NAMALWA (cell line): ENCODE measurements around the gene MAML2.
A peak's percentile ranks its signal among the peaks of the same experiment; 100 is the strongest.
"Not testable (repeated sequence)": the region's sequence is repeated elsewhere in the genome, so short reads cannot be mapped to it uniquely, and the experiment has no call there.

Experiments used
- DNase-seq: peaks from one replicate; pipeline ENCODE4 v3.0.0-alpha.2; 2015; ENCODE audit warnings: low spot score

The MAML2 gene

DNA sequence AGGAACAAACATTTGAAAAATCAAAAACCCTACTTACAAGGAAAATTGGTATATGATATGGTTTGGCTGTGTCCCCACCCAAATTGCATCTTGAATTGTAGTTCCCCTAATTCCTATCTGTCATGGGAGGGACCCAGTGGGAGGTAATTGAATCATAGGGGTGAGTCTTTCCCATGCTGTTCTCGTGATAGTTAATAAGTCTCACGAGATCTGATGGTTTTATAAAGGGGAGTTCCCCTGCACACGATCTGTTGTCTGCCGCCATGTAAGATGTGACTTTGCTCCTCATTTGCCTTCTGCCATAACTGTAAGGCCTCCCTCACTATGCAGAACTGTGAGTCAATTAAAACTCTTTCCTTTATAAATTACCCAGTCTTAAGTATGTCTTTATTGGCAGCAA, 74.5 kb downstream of the MAML2 start:
- not testable (repeated sequence) for DNase-seq

DNA sequence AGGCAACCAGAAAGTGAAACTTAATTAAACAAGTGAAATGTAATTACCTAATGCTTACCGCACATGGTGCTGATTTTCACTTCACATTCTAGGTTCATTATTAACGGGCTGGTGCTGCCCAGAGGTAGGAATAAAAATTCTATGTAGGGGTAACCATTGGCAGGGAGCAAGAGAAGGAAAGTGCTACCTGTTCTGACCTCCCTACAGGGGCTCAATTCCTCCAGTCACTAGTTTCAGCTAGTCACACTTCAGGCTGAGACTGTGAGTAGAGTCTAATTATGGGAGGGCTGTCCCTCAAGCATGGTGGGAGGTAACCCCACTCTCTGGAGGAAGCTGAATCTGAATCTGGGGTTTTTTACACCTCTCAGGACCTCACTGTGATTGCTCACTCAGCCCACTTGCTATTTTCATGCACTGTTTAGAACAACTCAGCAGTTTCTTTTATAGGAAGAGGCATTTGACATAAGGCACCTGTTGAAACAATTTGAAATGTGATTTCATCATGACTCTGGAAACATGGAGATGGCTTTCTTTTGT, 75.4 kb downstream of the MAML2 start:
- peak; percentile 44 for DNase-seq

DNA sequence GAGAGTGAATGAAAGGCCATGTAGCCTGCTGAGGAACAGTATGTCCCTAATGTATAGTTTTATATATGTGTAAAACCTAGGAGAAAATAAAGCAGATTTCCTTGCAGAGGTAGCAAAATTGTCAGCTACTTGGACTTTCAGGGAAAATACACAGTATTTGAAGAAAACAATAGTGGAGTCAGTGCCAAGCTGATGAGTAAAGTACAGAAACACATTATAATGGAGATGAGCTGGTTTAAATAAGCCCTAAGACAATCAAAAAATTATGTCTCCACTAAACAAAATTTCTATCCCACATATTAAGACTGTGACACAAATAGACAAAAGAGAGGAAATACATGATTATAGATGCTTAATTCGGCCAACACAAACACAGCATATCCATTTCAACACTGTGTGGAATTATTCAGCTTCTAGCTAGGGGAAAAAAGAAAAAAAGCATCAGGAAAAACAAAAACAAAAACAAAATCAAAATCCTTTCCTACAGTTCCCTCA, 75.9 kb downstream of the MAML2 start:
- no peak for DNase-seq

DNA sequence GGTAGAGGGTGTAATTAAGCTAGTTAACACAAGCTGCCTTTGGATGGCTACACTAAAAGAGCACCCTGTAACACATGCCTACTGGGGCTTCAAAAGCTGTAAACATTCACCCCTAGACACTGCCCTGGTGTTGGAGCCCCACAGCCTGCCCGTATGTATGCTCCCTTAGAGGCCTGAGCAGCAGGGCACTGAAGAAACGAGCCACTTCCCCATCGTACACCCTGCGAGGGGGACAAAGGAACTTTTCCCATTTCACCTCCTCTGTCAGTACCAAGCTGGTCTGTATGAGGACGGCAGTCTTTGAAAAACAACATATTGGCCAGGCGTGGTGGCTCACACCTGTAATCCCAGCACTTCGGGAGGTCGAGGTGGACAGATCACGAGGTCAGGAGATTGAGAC, 77.0 kb downstream of the MAML2 start:
- no peak for DNase-seq

DNA sequence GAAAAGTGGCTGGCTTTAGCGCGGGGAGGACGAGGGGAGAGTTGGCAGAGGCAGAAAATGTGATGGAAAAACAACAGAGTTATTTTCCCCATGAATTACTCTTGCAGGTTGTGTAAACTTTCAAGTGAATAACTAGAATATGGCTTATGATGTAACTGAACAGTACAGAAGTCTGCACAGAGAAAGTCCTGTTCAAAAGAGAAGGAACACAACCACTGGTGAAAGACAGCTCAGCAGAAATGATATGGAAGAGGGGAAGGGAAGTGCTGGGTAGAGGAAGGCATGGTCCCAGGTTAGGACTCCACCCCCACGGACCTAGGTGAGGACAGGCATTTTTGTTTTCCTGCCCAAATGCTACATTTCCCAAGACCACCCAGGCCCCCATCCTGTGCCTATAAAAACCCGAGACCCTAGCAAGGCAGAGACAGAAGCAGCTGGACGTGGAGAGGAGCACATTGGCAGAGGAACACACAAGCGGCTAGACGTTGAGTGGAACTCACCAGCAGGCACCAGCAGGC, 77.7 kb downstream of the MAML2 start:
- no peak for DNase-seq

DNA sequence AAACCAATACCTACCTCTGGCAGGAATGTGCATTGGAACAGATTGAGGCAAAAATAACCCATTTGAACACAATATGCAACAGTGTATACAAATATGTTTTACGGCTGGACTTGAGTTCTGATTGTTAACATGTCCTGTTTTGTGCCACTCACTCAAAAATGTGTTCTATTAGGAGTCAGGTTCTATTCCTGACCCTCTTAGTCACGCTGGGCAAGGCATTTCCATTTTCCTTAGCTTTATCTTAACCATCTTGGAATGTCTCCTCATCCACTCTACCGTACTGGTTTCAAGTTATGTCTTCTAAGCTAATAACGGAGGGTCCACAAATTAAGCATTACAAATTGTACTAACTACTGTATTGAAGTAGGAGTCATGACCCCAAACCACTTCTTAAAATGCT, 78.6 kb downstream of the MAML2 start:
- no peak for DNase-seq

DNA sequence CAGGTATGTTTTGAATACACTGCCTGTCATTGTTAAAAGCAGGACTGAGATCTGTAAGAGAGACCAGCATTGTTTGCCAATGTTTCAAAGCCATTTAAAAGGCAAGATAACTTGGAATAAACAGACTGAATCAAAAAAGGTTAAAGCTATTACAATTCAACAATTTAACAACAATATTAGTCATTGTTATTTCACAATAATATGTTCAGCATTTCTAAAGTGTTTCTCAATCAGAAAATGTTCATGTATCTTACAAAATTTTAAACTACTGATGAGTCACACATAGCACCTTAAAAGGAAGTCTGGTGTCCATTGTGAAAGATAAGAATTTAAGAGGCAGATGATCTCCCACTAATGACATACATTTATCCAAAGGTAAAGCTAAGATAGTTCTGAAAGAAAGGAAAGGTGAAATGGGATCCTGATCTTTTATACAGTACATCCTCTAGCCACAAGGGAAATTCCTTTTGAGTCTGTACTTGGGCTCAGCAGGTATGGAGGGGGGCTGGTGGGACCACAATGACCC, 79.7 kb downstream of the MAML2 start:
- no peak for DNase-seq

DNA sequence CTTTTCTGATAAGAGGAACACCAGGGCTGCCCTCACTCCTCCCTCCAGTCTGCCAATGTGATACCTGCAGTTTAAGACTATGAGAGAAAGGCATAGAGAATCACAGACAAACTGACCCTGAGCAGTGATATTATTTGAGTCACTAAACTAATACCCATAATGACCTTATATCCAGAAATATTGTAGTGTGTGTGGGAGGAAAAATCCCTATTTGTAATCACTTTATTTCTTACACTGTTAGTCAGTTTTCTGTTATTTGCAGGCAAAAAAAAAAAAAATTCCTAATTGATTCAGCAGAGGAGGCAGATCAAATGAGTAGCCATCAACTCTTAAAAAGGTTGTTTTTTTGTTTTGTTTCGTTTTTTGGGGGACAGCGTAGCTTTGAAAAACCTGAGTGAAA, 82.5 kb downstream of the MAML2 start:
- no peak for DNase-seq

DNA sequence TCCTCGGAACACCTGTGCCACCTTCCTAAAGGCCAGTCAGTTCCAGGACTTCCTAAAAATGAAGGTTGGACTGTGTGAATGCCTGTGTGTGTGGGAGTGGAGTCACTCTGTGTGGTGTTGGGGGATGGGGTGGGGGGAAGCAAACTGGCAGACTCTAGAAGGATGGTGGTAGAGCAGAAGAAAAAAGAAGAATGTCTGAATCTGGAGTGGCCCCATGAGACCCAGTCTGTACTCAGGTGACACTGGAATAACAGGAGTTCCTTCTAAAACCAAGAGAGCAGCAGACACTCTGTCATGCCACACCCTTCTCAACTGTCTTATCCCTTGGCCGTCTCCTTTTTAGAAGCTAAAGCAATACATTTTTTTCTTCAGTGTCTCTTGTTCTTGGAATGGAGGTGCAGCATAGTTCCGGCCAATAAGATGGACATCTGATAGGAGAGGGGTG, 82.9 kb downstream of the MAML2 start:
- DNase-seq = no peak

DNA sequence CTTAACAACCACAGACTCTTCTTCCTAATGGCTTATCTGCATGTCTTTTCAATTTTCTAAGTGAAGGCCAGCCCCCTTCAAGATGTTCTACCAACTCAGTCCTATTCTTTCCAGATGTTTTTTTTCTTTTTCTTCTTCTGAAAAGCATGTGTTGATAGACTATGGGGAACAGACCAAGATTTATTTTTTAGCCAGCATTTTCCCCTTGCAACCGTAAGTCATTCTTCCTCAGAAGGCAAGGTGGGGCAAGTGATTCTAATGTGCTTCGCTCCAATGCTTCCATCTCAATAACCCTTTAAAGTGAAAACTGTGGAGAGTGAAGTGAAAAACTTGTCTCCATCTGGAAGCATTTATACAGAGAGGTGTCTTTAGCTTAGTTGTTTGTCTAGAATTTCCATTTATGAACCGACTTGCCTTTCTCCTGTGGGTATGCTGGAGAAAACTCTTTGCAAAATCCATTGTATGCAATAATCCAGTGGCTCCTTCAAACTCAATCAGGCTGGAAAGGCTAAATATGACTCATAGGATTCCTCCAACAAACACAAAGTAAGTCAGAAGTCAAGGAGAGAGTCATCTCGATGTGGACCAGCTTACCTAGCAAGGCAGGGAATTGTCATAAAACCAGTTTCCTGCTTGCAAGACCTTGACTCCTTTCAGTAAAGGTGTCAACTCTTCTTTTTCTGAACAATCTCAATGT, 83.7 kb downstream of the MAML2 start:
- peak; percentile 35 for DNase-seq

DNA sequence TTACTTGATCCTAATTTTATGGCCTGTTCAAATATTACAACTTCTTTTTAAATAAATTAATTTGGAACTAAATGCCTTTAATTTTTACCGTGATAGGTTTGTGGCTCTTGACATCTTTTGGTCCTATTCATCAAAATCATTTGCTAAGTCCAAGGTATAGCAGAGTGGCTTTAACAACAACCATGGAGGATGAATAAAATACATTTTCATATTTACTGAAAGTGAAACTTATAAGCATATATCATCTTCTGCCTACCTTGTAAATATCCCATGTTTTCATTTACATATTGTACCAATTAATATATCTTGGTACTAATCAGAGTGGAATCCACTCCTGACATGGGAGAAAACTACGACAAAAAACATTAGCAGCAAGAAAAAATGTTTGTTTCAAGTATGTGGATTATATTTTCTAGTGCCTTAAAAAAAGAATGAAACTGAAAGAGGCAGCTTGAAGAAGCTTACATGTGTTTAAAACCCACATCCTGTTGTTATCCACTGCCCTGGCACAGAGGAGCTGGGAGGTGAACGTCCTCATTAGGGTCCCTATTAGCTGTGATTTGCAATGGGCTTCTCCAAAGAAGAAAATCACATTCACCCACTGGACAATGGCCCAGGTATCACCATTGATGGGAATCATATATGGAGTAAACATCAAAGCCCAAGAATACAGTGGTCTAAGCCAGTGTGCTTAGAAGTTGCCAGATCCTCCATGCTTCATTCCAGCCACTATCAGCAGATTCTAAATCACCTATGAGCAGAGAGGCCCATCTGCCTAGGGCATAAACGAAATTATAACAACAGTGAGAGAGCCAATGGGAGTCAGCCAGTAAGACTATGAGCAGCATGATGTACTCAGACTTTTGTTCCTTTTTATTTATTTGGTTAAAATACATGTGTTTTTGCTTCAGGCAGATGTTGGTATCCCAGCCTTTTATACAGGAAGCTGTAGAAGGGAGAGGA, 84.7 kb downstream of the MAML2 start:
- peak; percentile 83 for DNase-seq

DNA sequence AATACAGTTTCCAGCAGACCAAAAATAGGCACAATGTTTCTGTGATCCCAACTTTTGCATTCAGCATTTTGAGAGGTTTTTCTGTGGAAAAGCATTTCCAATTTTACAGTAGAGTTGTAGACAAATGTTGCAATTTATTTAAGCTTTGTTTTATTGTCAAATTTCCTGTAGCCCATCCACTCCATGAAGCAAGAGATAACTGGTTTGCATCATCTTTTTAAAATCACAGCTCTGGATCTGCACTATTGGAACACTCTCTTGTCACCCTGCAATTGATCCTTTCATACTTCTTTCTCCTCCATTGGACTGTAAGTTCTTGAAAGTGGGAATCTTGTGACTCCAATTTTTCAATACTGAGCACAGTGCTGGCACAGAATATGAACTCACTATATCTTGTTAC, 86.0 kb downstream of the MAML2 start:
- peak; percentile 34 for DNase-seq

DNA sequence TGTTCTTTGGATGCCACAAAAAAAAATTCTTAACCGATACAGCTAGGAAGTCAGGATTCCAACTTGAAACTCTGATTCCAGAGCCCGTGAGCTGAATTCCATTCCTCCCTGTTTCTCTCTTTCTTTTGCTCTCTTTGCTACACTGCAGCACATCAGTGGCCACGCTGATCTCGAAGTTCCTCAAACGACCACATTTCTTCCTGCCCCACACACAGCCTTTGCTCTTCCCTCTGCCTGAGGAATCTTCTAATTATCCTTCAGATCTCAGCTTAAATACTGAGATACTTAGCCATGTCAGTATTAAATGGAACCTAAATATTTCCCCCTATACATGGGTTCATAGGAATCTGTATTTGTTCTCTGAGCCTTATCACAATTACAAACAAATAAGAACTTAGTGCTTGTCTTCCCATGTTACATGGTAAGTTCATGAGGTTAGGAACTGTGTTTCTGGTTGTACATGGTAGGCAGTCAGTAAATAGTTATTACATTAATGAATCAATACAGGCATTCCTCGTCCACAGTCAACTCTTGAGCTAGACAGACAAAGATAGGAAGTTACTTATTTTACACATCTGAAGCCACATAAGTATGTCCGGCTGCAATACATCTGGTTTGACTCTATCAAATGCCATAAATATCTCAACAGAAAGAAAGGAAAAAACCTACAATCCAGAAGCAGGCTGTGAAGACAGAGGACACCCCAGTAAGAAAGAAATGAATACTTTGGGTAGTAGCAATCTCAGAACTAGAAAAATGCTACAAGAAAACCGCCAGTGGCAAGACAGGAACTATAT, 86.6 kb downstream of the MAML2 start:
- DNase-seq = peak; percentile 49

DNA sequence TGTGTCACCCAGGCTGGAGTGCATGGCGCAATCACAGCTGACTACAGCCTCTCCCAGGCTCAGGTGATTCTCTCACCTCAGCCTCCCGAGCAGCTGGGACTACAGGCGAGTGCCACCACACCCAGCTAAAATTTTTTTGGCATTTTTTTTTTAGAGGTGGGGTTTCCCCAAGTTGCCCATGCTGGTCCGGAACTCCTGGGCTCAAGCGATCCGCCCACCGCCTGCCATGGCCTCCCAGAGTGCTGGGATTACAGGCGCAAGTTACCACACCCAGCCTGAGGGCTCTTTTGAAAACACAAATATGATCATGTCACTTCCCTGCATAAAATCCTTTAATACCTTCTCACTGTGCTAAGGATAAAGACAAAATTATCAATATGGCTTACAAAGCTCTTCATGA, 88.1 kb downstream of the MAML2 start:
- DNase-seq = no peak

DNA sequence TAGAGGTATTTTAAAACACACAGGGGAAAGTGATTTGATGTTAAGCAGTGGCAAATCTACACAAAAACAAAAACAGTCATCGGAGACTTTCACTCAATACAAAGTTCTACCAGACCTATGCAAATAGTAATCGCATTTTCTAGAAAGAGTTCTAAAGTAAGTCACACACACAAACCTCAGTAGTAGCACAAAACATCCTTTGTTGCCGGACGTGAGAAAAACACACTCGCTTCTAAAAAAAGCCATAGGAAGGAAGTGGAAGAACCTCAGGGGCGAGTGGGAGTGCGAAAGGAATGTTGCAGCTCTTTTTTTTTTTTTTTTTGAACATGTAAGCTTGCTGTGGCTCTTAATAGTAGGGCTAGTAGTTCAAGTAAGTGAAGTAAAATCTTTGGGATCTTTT, 88.9 kb downstream of the MAML2 start:
- DNase-seq = no peak

DNA sequence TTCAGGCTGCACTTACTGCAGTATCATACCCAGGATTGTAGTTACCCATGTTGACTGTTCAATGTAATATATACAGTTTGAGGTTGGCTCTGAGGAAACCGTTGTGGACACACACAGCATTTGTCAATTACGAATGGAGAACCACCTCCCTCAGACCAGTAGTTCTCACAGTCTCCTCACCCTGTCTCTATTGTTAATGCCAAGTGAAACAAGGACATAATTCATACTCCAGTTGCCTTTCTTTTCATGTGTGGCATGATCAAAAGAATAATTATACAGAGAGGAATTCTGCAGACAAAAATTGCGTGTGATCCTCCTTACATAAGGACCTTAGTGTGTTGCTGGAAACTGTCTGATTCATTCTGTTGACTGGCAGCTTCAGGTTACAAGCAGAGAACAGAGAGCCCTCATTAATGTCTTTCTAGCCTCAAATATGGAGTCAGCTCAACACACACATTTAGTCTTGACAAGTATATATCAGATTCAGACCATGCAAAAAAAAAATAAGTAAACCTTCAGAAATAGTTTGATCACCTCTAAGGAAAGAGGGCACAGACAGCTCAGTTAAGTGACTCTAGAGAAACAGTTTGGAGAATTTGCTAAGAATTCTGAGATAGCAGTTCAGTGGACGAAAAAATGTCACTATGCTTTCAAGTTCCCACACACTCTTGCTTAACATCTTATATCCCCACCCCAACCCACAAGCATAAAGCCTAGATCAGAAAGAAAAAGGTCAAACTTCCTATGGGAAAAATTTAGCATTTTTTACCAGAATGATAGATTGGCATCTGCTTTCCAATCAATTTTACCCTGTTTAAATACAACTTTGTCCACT, 96.1 kb downstream of the MAML2 start:
- no peak for DNase-seq

DNA sequence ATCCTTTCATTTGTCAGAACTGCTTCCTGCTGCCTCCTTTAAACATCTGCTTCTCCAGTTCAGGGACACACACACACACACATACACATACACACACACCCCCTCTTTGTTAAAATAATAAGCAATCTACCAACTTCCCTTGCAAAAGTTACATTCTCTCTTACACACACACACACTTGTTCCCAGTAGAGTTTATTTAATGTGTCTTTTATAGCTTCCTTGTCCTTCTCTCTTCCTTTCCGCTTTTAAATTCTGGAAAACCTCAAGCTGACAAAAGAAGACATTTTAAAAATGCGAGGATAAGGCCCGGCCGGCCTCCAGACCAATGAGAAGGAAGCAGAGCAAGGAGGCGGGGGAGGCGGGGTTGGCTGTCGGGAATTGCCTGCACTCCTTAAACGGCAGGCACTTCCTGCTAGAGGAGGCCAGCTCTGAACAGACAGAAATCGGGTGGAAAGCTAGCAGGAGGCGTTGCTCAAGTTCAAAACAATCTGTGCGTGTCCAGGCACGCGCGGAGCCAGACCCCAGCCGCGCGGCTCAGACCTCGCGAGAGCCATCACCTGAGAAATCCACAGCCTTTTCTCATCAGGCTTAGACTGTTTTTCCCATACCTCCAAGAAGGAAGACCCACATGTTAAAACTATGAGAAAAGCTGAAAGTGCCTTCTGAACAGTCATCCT, 99.9 kb downstream of the MAML2 start:
- DNase-seq = no peak

DNA sequence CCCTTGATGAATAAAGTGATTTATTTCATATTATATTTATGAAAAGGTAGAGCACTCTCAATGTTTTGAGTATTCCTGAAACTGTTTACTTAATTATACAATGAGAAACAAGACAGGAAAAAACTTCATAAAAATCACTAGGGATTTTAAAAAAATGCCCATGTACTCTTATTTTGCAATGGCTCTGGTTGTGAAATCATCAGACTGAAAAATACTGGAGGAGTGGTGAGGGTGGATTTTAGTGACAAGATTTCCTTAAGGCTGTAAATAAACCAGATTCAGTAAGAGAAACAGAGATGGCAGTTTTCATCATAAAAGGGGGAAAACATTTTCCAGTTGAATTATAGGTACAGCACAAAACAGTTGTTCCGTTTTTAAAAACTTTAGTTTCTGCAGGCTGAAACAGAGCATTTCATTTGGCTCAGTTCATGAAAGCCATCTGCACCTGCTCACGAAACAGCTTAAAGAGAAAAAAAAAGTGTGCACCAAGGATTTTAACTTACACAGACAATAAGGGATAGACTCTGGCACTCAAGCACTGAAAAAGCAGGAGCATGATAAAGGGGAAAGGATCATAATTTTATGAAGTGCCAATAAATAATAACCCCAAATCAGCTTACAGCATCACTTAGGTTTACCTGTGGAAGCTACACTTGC, 100.7 kb downstream of the MAML2 start:
- DNase-seq = no peak

DNA sequence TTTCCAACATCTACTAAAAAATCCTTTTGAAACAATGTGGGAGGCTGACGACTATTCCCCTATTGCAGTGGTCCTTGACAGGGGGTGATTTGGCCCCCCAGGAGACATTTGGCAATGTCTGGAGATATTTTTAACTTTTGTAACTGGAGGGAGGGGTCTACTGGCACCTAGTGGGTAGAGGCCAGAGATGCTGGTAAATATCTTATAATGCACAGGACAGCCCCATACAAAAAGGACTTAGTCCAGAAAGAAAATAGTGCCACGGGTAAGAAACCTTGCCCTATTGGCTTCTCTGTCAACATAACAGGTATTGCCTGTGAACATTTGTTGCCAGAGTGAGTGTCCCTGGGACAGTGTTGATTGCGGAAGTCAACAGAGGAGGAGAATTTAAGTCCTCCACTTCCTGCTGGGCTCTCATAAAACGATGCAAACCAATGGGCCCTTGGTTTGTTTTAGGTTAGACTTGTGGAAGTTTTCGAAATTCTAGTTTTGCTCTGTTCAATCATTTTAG, 101.6 kb downstream of the MAML2 start:
- DNase-seq = peak; percentile 28
